Rectal smooth muscle tissue (tissue), 1 donor: ENCODE measurements around the gene NCKAP5.
A peak's percentile ranks its signal among the peaks of the same experiment; 100 is the strongest.

Experiments used
- H3K27ac ChIP-seq: one replicate; pipeline ENCODE4 v1.7.0; 2013; ENCODE audit warnings: low read depth, low read length, inconsistent platforms
- H3K27me3 ChIP-seq: one replicate; pipeline ENCODE4 v1.7.0; 2013; ENCODE audit warnings: low read length; ENCODE audit not compliant: control insufficient read depth, insufficient read depth
- H3K36me3 ChIP-seq: one replicate; pipeline ENCODE4 v1.7.0; 2013; ENCODE audit warnings: low read length; ENCODE audit not compliant: control insufficient read depth, insufficient read depth
- H3K4me1 ChIP-seq: one replicate; pipeline ENCODE4 v1.7.0; 2013; ENCODE audit warnings: low read length; ENCODE audit not compliant: control insufficient read depth, insufficient read depth
- H3K4me3 ChIP-seq: one replicate; pipeline ENCODE4 v1.7.0; 2013; ENCODE audit warnings: low read length
- H3K9ac ChIP-seq: one replicate; pipeline ENCODE4 v1.7.0; 2013; ENCODE audit warnings: low read length

The NCKAP5 gene

GRCh38 chr2:133571249-133571648 lies 3.0 kb upstream of the NCKAP5 start:
- H3K27ac ChIP-seq: no peak overlapping the region

GRCh38 chr2:133570542-133570941 lies 2.3 kb upstream of the NCKAP5 start:
- no peak overlapping the region for H3K27ac ChIP-seq
- no peak overlapping the region for H3K9ac ChIP-seq
- peaks cover 3% of the 10 kb centered on the region for H3K4me1 ChIP-seq
- no peak overlapping the region for H3K4me3 ChIP-seq
- H3K27me3 ChIP-seq: no peaks in the 10 kb centered on the region
- H3K36me3 ChIP-seq: no peaks in the 10 kb centered on the region

More at GRCh38 chr2:133571249-133571648, 3.0 kb upstream of the NCKAP5 start:
- H3K36me3 ChIP-seq: no peaks in the 10 kb centered on the region
- peaks cover 3% of the 10 kb centered on the region for H3K4me1 ChIP-seq
- no peaks in the 10 kb centered on the region for H3K27me3 ChIP-seq
- no peak overlapping the region for H3K4me3 ChIP-seq
- no peak overlapping the region for H3K9ac ChIP-seq

- Histone ChIP-seq H3K36me3 (no peaks in the 10 kb centered on the region), H3K27me3 (no peaks in the 10 kb centered on the region), H3K4me1 (peaks cover 3% of the 10 kb centered on the region), H3K9ac (no peak overlapping the region), H3K27ac (no peak overlapping the region), H3K4me3 (no peak overlapping the region)
Observed at GRCh38 chr2:133569286-133569830, 1.1 kb upstream of the NCKAP5 start.

GRCh38 chr2:133568598-133568997 lies 335 bp upstream of the NCKAP5 start:
- H3K4me3 ChIP-seq: peak overlapping the region; percentile 50

GRCh38 chr2:133562558-133562957 lies 5.7 kb downstream of the NCKAP5 start:
- no peaks in the 10 kb centered on the region for H3K36me3 ChIP-seq
- no peaks in the 10 kb centered on the region for H3K27me3 ChIP-seq
- no peaks in the 10 kb centered on the region for H3K4me1 ChIP-seq
- H3K4me3 ChIP-seq: no peak overlapping the region
- no peak overlapping the region for H3K27ac ChIP-seq
- no peak overlapping the region for H3K9ac ChIP-seq

More at GRCh38 chr2:133568598-133568997, 335 bp upstream of the NCKAP5 start:
- Histone ChIP-seq H3K27me3 (no peaks in the 10 kb centered on the region), H3K36me3 (no peaks in the 10 kb centered on the region), H3K9ac (no peak overlapping the region), H3K4me1 (peaks cover 3% of the 10 kb centered on the region), H3K27ac (no peak overlapping the region)

GRCh38 chr2:133561045-133561852 lies 7.0 kb downstream of the NCKAP5 start:
- no peak overlapping the region for H3K9ac ChIP-seq
- H3K4me3 ChIP-seq: no peak overlapping the region
- no peak overlapping the region for H3K27ac ChIP-seq
- H3K4me1 ChIP-seq: no peaks in the 10 kb centered on the region
- H3K27me3 ChIP-seq: no peaks in the 10 kb centered on the region
- H3K36me3 ChIP-seq: no peaks in the 10 kb centered on the region

- H3K4me1 ChIP-seq: no peaks in the 10 kb centered on the region
- no peak overlapping the region for H3K4me3 ChIP-seq
- no peak overlapping the region for H3K9ac ChIP-seq
- no peaks in the 10 kb centered on the region for H3K36me3 ChIP-seq
- H3K27me3 ChIP-seq: no peaks in the 10 kb centered on the region
- H3K27ac ChIP-seq: no peak overlapping the region
Observed at GRCh38 chr2:133557614-133558013, 10.6 kb downstream of the NCKAP5 start.

- no peak overlapping the region for H3K27ac ChIP-seq
- no peaks in the 10 kb centered on the region for H3K36me3 ChIP-seq
- no peaks in the 10 kb centered on the region for H3K27me3 ChIP-seq
- no peak overlapping the region for H3K9ac ChIP-seq
- H3K4me1 ChIP-seq: no peaks in the 10 kb centered on the region
- no peak overlapping the region for H3K4me3 ChIP-seq
Observed at GRCh38 chr2:133553838-133554408, 14.3 kb downstream of the NCKAP5 start.

- no peaks in the 10 kb centered on the region for H3K36me3 ChIP-seq
- no peaks in the 10 kb centered on the region for H3K4me1 ChIP-seq
- no peak overlapping the region for H3K4me3 ChIP-seq
- no peak overlapping the region for H3K9ac ChIP-seq
- no peak overlapping the region for H3K27ac ChIP-seq
- no peaks in the 10 kb centered on the region for H3K27me3 ChIP-seq
Observed at GRCh38 chr2:133553251-133553650, 15.0 kb downstream of the NCKAP5 start.

GRCh38 chr2:133552821-133553220 lies 15.4 kb downstream of the NCKAP5 start:
- Histone ChIP-seq H3K27me3 (no peaks in the 10 kb centered on the region), H3K27ac (no peak overlapping the region), H3K36me3 (no peaks in the 10 kb centered on the region), H3K4me1 (no peaks in the 10 kb centered on the region), H3K9ac (no peak overlapping the region), H3K4me3 (no peak overlapping the region)

- Histone ChIP-seq H3K4me1 (no peaks in the 10 kb centered on the region), H3K27ac (no peak overlapping the region), H3K4me3 (no peak overlapping the region), H3K36me3 (no peaks in the 10 kb centered on the region), H3K27me3 (no peaks in the 10 kb centered on the region), H3K9ac (no peak overlapping the region)
Observed at GRCh38 chr2:133541797-133542196, 26.5 kb downstream of the NCKAP5 start.

- Histone ChIP-seq H3K9ac (no peak overlapping the region), H3K27me3 (no peaks in the 10 kb centered on the region), H3K4me3 (no peak overlapping the region), H3K36me3 (no peaks in the 10 kb centered on the region), H3K4me1 (no peaks in the 10 kb centered on the region), H3K27ac (no peak overlapping the region)
Observed at GRCh38 chr2:133541376-133541775, 26.9 kb downstream of the NCKAP5 start.
